ENCODE measurements around the gene ZNF385A.

The ZNF385A gene

GRCh38 chr12:54370171-54370730 is 14.3 kb downstream of the ZNF385A start:
- TF ChIP-seq EZH2phosphoT487 (IDR thresholded peaks at IDR 0.05; ENCODE audit: borderline replicate concordance, low read length): no peak
- TF ChIP-seq CTCF (IDR thresholded peaks at IDR 0.05; ENCODE audit: low read depth, low read length, poor library complexity, severe bottlenecking): no peak
- H3F3A ChIP-seq (ENCODE audit: control insufficient read depth, insufficient read depth): peaks cover 3% of the 10 kb centered on the region; the same call in 1 of the 2 replicates
- no peaks in the 10 kb centered on the region for H4K20me1 ChIP-seq (ENCODE audit: control insufficient read depth, insufficient read depth, low read depth, low read length)
- H3K79me2 ChIP-seq (ENCODE audit: control insufficient read depth, low read length): no peaks in the 10 kb centered on the region
- peaks cover 27% of the 10 kb centered on the region for H3K4me1 ChIP-seq (ENCODE audit: control insufficient read depth, low read length)
- no peak overlapping the region for H3K4me2 ChIP-seq (ENCODE audit: low read length)
- no peaks in the 10 kb centered on the region for H3K9me2 ChIP-seq (replicated peaks; ENCODE audit: control insufficient read depth, low read length)
- H3K4me3 ChIP-seq (ENCODE audit: low read length): no peak overlapping the region
- H3K27me3 ChIP-seq (ENCODE audit: control insufficient read depth, low read length): no peaks in the 10 kb centered on the region
- no peaks in the 10 kb centered on the region for H3K9me3 ChIP-seq (ENCODE audit: control insufficient read depth, insufficient read depth, low read length)
- no peak overlapping the region for H3K27ac ChIP-seq (ENCODE audit: low read depth, low read length)
- no peaks in the 10 kb centered on the region for H3K36me3 ChIP-seq (ENCODE audit: control insufficient read depth, low read length)

- H3K9me2 ChIP-seq (replicated peaks; ENCODE audit: control insufficient read depth, low read length): no peaks in the 10 kb centered on the region
- H3K36me3 ChIP-seq (ENCODE audit: control insufficient read depth, low read length): no peaks in the 10 kb centered on the region
- no peak overlapping the region for H3K4me3 ChIP-seq (ENCODE audit: low read length)
- peaks cover 27% of the 10 kb centered on the region for H3K4me1 ChIP-seq (ENCODE audit: control insufficient read depth, low read length)
- no peaks in the 10 kb centered on the region for H3K79me2 ChIP-seq (ENCODE audit: control insufficient read depth, low read length)
- no peaks in the 10 kb centered on the region for H3K27me3 ChIP-seq (ENCODE audit: control insufficient read depth, low read length)
- H3K4me2 ChIP-seq (ENCODE audit: low read length): no peak overlapping the region
- TF ChIP-seq EZH2phosphoT487 (IDR thresholded peaks at IDR 0.05; ENCODE audit: borderline replicate concordance, low read length) (no peak), CTCF (IDR thresholded peaks at IDR 0.05; ENCODE audit: low read depth, low read length, poor library complexity, severe bottlenecking) (no peak)
- H3K9me3 ChIP-seq (ENCODE audit: control insufficient read depth, insufficient read depth, low read length): no peaks in the 10 kb centered on the region
- no peaks in the 10 kb centered on the region for H4K20me1 ChIP-seq (ENCODE audit: control insufficient read depth, insufficient read depth, low read depth, low read length)
- H3K27ac ChIP-seq (ENCODE audit: low read depth, low read length): no peak overlapping the region
- H3F3A ChIP-seq (ENCODE audit: control insufficient read depth, insufficient read depth): peaks cover 3% of the 10 kb centered on the region; the same call in 1 of the 2 replicates
These were observed 14.9 kb downstream of the ZNF385A start for GRCh38 chr12:54369597-54370131.

- Histone ChIP-seq H3K9me3 (ENCODE audit: control insufficient read depth, insufficient read depth, low read length) (no peaks in the 10 kb centered on the region), H3K4me2 (ENCODE audit: low read length) (peak overlapping the region; percentile 55), H3F3A (ENCODE audit: control insufficient read depth, insufficient read depth) (peaks cover 3% of the 10 kb centered on the region; the same call in 1 of the 2 replicates), H3K4me3 (ENCODE audit: low read length) (peak overlapping the region; percentile 42), H3K9me2 (replicated peaks; ENCODE audit: control insufficient read depth, low read length) (no peaks in the 10 kb centered on the region), H3K79me2 (ENCODE audit: control insufficient read depth, low read length) (no peaks in the 10 kb centered on the region), H3K27ac (ENCODE audit: low read depth, low read length) (no peak overlapping the region), H3K4me1 (ENCODE audit: control insufficient read depth, low read length) (peaks cover 34% of the 10 kb centered on the region), H3K36me3 (ENCODE audit: control insufficient read depth, low read length) (no peaks in the 10 kb centered on the region), H3K27me3 (ENCODE audit: control insufficient read depth, low read length) (0 out of 2 replicates have a peak, but pooled peaks cover 3% of the 10 kb centered on the region), H4K20me1 (ENCODE audit: control insufficient read depth, insufficient read depth, low read depth, low read length) (no peaks in the 10 kb centered on the region)
- peak; percentile 92 for TF ChIP-seq CTCF (IDR thresholded peaks at IDR 0.05; ENCODE audit: low read depth, low read length, poor library complexity, severe bottlenecking)
- TF ChIP-seq EZH2phosphoT487 (IDR thresholded peaks at IDR 0.05; ENCODE audit: borderline replicate concordance, low read length): no peak
These were observed 15.6 kb downstream of the ZNF385A start for GRCh38 chr12:54368709-54369596.

Data from DOHH2 (cell line).